Pancreas (tissue), 10 donors: Measurements from ENCODE around the gene TFR2. TPM values are rescaled to one million over a fixed set of nuclear protein-coding genes. Genes with fewer than 3 reads are reported as not detected.
A peak's percentile ranks its signal among the peaks of the same experiment; 100 is the strongest.

ENCODE experiments used
- ATAC-seq, 4 donors: fragments of 200-7000 bp; cut with Tn5 transposase; one replicate each; pipeline versions ENCODE4 v1.8.0 to v1.9.1; 2020; ENCODE audit warnings: mild to moderate bottlenecking in 4 of 4, moderate library complexity in 4 of 4
- DNase-seq, 6 donors: peaks; one replicate each; pipeline ENCODE4 v3.0.0-alpha.2; 2020
- FAIRE-seq: peaks from 2 replicates; lab custom pipeline; 2012; peaks lifted over from hg19 to GRCh38; lab: Jason Lieb, UNC
- H3K27ac ChIP-seq, 4 donors: fragments of 200-600 bp; sonication (generic); 1 replicate in 3 of 4; 2 replicates in 1 of 4; pipeline versions ENCODE4 v1.5.0 to v1.8.0; 2020
- H3K27me3 ChIP-seq, 4 donors: fragments of 200-600 bp; one replicate each; pipeline ENCODE4 v1.8.0; 2021
- H3K36me3 ChIP-seq, 3 donors: fragments of 200-600 bp; sonication (generic) in 1 of 3; one replicate each; pipeline versions ENCODE4 v1.5.0 to v1.8.0; 2020 to 2021
- H3K4me1 ChIP-seq, 3 donors: fragments of 200-600 bp; one replicate each; pipeline ENCODE4 v1.8.0; 2021
- H3K4me3 ChIP-seq, 4 donors: fragments of 200-600 bp; sonication (generic) in 2 of 4; one replicate each; pipeline versions ENCODE4 v1.5.0 to v1.8.0; 2020 to 2021
- H3K9me3 ChIP-seq, 4 donors: fragments of 200-600 bp; one replicate each; pipeline ENCODE4 v1.8.0; 2021
- CTCF ChIP-seq, 4 donors: fragments of 200-600 bp; sonication (generic) in 3 of 4; IDR thresholded peaks; one replicate each; pipeline versions ENCODE4 v1.5.0 to v1.8.0; 2021; ENCODE audit warnings: antibody characterized with exemption in 4 of 4
- whole genome bisulfite sequencing, 2 donors: extraction: QIAGEN DNeasy Blood & Tissue Kit; methylation state at CpG; one replicate each; pipeline ENCODE4 v1.1.7; 2013; 5-methylcytosine and 5-hydroxymethylcytosine counted together
- intact Hi-C, 3 donors: fragments of 100-400 bp; cut with DNase I; formaldehyde crosslinking; loops; one replicate each; pipeline versions ENCODE4 v1.11.1 to v1.14.2; 2022
- polyA plus RNA-seq, 2 donors: library from polyadenylated mRNA; stranded (reverse); fragments of 200-250 nt; gene quantifications; one replicate each; pipeline ENCODE4 v1.2.3, GENCODE V29; 2013
- total RNA-seq, 6 donors: library from RNA; stranded (reverse); fragmentation: NEBNext Ultra II Directional in 4 of 6; extraction: Animal tissue kit (Norgen Biotek cat#: 25700) in 4 of 6; gene quantifications; one replicate each; pipeline versions ENCODE4 v1.2.1 to v1.2.4, GENCODE V29; 2021 to 2023
- donor health status: healthy with polysubstance abuse.
- donor health status: DM: no; HTN: no; CAD: no; lungs with moderate emphysema.
- donor health status: DM: no; HTN: no; CAD: no.
- donor health status: control.
- donor health status: control.
- donor health status: Bipolar disorder and iron deficiency.
- donor health status: DM: yes; HTN: yes; CAD: no.
- donor health status: DM: no; HTN: no; CAD: no.
- donor health status: DM: no; HTN: no; CAD: no.
- donor health status: DM: yes; HTN: yes; CAD: no.

TFR2 gene
- total and polyA plus RNA-seq, 8 donors: 0.28 to 1.2 (median 1.0) TPM

GRCh38 chr7:100623951-100624824 lies 17.2 kb downstream of the TFR2 start:
- WGBS, 2 donors: 79 to 84% methylated on average over 15 of the region's 15 CpGs
- H3K4me3 ChIP-seq: no peak overlapping the region
- no peaks in the 10 kb centered on the region for H3K4me1 ChIP-seq
- H3K36me3 ChIP-seq: no peaks in the 10 kb centered on the region
- H3K27me3 ChIP-seq: no peaks in the 10 kb centered on the region
- H3K27ac ChIP-seq: no peak overlapping the region
- intact Hi-C loops: no loop called here
- TF ChIP-seq CTCF (IDR thresholded peaks at IDR 0.05): no peak
- DNase-seq (no peak), FAIRE-seq (no peak), ATAC-seq (no peak)
- no peaks in the 10 kb centered on the region for H3K9me3 ChIP-seq

- TF ChIP-seq CTCF (IDR thresholded peaks at IDR 0.05): no peak
- H3K27me3 ChIP-seq: no peaks in the 10 kb centered on the region
- ATAC-seq: peak in 3 of 4 donors; percentile 18 to 61 (median 60)
- no peaks in the 10 kb centered on the region for H3K4me1 ChIP-seq
- no peaks in the 10 kb centered on the region for H3K36me3 ChIP-seq
- 53 to 55% methylated on average over 8 of the region's 8 CpGs for WGBS, 2 donors
- no peak for DNase-seq
- H3K27ac ChIP-seq: no peak overlapping the region
- no peak for FAIRE-seq
- H3K9me3 ChIP-seq: no peaks in the 10 kb centered on the region
- H3K4me3 ChIP-seq: no peak overlapping the region
- intact Hi-C loops: no loop called here
These were observed 19.8 kb downstream of the TFR2 start for GRCh38 chr7:100621554-100621953.

GRCh38 chr7:100620804-100621203 lies 20.5 kb downstream of the TFR2 start:
- H3K27ac ChIP-seq: no peak overlapping the region
- no peak for FAIRE-seq
- peak in 1 of 6 donors; percentile 14 for DNase-seq
- no peaks in the 10 kb centered on the region for H3K4me1 ChIP-seq
- no peak overlapping the region for H3K4me3 ChIP-seq
- ATAC-seq: no peak
- intact Hi-C loops: no loop called here
- no peaks in the 10 kb centered on the region for H3K36me3 ChIP-seq
- TF ChIP-seq CTCF (IDR thresholded peaks at IDR 0.05): no peak
- WGBS, 2 donors: 93 to 95% methylated on average over 23 of the region's 23 CpGs
- no peaks in the 10 kb centered on the region for H3K27me3 ChIP-seq
- no peaks in the 10 kb centered on the region for H3K9me3 ChIP-seq

GRCh38 chr7:100620239-100620638 lies 21.1 kb downstream of the TFR2 start:
- 88 to 90% methylated on average over 6 of the region's 6 CpGs for WGBS, 2 donors
- Histone ChIP-seq H3K27me3 (no peaks in the 10 kb centered on the region), H3K4me1 (no peaks in the 10 kb centered on the region), H3K36me3 (no peaks in the 10 kb centered on the region), H3K27ac (no peak overlapping the region), H3K4me3 (no peak overlapping the region), H3K9me3 (no peaks in the 10 kb centered on the region)
- no peak for DNase-seq
- TF ChIP-seq CTCF (IDR thresholded peaks at IDR 0.05): no peak
- FAIRE-seq: no peak
- ATAC-seq: no peak
- intact Hi-C loops: no loop called here

- H3K4me3 ChIP-seq: no peak overlapping the region
- H3K9me3 ChIP-seq: no peaks in the 10 kb centered on the region
- no peak for TF ChIP-seq CTCF (IDR thresholded peaks at IDR 0.05)
- H3K27me3 ChIP-seq: no peaks in the 10 kb centered on the region
- FAIRE-seq (no peak), DNase-seq (peak in 1 of 6 donors; percentile 8), ATAC-seq (no peak)
- peaks cover 0 to 5% (median 0%) of the 10 kb centered on the region in 3 donors for H3K4me1 ChIP-seq
- intact Hi-C loops: no loop called here
- WGBS, 2 donors: 80 to 81% methylated on average over 6 of the region's 6 CpGs
- H3K27ac ChIP-seq: no peak overlapping the region
- no peaks in the 10 kb centered on the region for H3K36me3 ChIP-seq
These were observed 27.0 kb downstream of the TFR2 start for GRCh38 chr7:100614308-100614861.
